Left lobe of liver (tissue), 2 donors: ENCODE data around the gene BTD. TPM values are rescaled to one million over a fixed set of nuclear protein-coding genes. Genes with fewer than 3 reads are reported as not detected.

ENCODE experiments used
- ATAC-seq: fragments of 200-7000 bp; cut with Tn5 transposase; one replicate; pipeline ENCODE4 v1.9.1; 2020; ENCODE audit warnings: mild to moderate bottlenecking, moderate library complexity
- DNase-seq: peaks from one replicate; pipeline ENCODE4 v3.0.0-alpha.2; 2020; ENCODE audit warnings: low spot score
- total RNA-seq: library from RNA; stranded (reverse); gene quantifications from one replicate; pipeline ENCODE4 v1.2.1, GENCODE V29; 2021
- donor health status: DM: no; HTN: no; CAD: no; lungs with moderate emphysema.
- donor health status: DM: no; HTN: yes; CAD: no.

Gene BTD
- total RNA-seq, 1 donor from 2014 or later: 57.4 TPM

- DNase-seq (no peak), ATAC-seq (no peak)
These were observed 33.6 kb downstream of the BTD start for GRCh38 chr3:15635121-15635661.

GRCh38 chr3:15636028-15636709 lies 34.6 kb downstream of the BTD start:
- ATAC-seq: peak; percentile 22
- DNase-seq: no peak

- ATAC-seq: no peak
These were observed 35.8 kb downstream of the BTD start for GRCh38 chr3:15637131-15637951.

GRCh38 chr3:15638193-15638890 lies 36.8 kb downstream of the BTD start:
- DNase-seq (no peak), ATAC-seq (no peak)

More at GRCh38 chr3:15637131-15637951, 35.8 kb downstream of the BTD start:
- no peak for DNase-seq

GRCh38 chr3:15638891-15639262 lies 37.3 kb downstream of the BTD start:
- ATAC-seq (no peak), DNase-seq (no peak)

GRCh38 chr3:15645246-15645645 lies 43.7 kb downstream of the BTD start:
- ATAC-seq: no peak
- no peak for DNase-seq

GRCh38 chr3:15645740-15646501 lies 44.4 kb downstream of the BTD start:
- ATAC-seq (no peak), DNase-seq (no peak)

- ATAC-seq (no peak), DNase-seq (no peak)
These were observed 45.4 kb downstream of the BTD start for GRCh38 chr3:15646851-15647511.

GRCh38 chr3:15647611-15648167 lies 46.1 kb downstream of the BTD start:
- no peak for DNase-seq
- no peak for ATAC-seq

- no peak for DNase-seq
- ATAC-seq: peak; percentile 48
These were observed 47.8 kb downstream of the BTD start for GRCh38 chr3:15649341-15649740.

GRCh38 chr3:15649858-15650257 lies 48.3 kb downstream of the BTD start:
- ATAC-seq: no peak
- no peak for DNase-seq

- ATAC-seq (peak; percentile 46), DNase-seq (no peak)
These were observed 49.9 kb downstream of the BTD start for GRCh38 chr3:15651396-15651795.

- DNase-seq (no peak), ATAC-seq (no peak)
These were observed 51.8 kb downstream of the BTD start for GRCh38 chr3:15653321-15653720.

- ATAC-seq (no peak), DNase-seq (no peak)
These were observed 52.6 kb downstream of the BTD start for GRCh38 chr3:15654127-15654526.

GRCh38 chr3:15654891-15655290 lies 53.3 kb downstream of the BTD start:
- DNase-seq (no peak), ATAC-seq (no peak)

- no peak for DNase-seq
- ATAC-seq: no peak
These were observed 54.8 kb downstream of the BTD start for GRCh38 chr3:15656342-15656741.

- DNase-seq: no peak
- no peak for ATAC-seq
These were observed 55.5 kb downstream of the BTD start for GRCh38 chr3:15657016-15657415.

GRCh38 chr3:15659254-15659975 lies 57.9 kb downstream of the BTD start:
- DNase-seq (no peak), ATAC-seq (peak; percentile 24)
